Mesendoderm (in vitro differentiated cells): ENCODE results near the gene CCL20.

Source experiments
- DNase-seq: peaks from one replicate; pipeline ENCODE4 v3.0.0; 2013
- H2AK5ac ChIP-seq: 2 replicates; pipeline ENCODE4 v1.6.1; 2013; ENCODE audit warnings: low read length, inconsistent platforms
- H2BK120ac ChIP-seq: 2 replicates; pipeline ENCODE4 v1.6.1; 2013; ENCODE audit warnings: low read depth, mild to moderate bottlenecking, low read length, moderate library complexity, mixed read lengths
- H2BK15ac ChIP-seq: replicated peaks from 2 replicates; pipeline ENCODE4 v1.6.1; 2013; ENCODE audit warnings: low read depth, mild to moderate bottlenecking, moderate library complexity
- H2BK5ac ChIP-seq: 2 replicates; pipeline ENCODE4 v1.6.1; 2013; ENCODE audit warnings: low read length, inconsistent platforms
- H3K18ac ChIP-seq: 2 replicates; pipeline ENCODE4 v1.6.1; 2013; ENCODE audit warnings: mild to moderate bottlenecking, low read length, mixed read lengths
- H3K23ac ChIP-seq: one replicate; pipeline ENCODE4 v1.6.1; 2013; ENCODE audit warnings: low read length
- H3K27ac ChIP-seq: 2 replicates; pipeline ENCODE4 v1.5.1; 2013; ENCODE audit warnings: low read depth, mild to moderate bottlenecking, inconsistent platforms, low read length, moderate library complexity
- H3K27me3 ChIP-seq: 2 replicates; pipeline ENCODE4 v1.6.1; 2013; ENCODE audit warnings: low read length, control low read depth, mild to moderate bottlenecking, inconsistent platforms; ENCODE audit not compliant: insufficient read depth, poor library complexity
- H3K36me3 ChIP-seq: 2 replicates; pipeline ENCODE4 v1.6.1; 2013; ENCODE audit warnings: low read length, inconsistent platforms; ENCODE audit not compliant: control insufficient read depth, insufficient read depth
- H3K4ac ChIP-seq: one replicate; pipeline ENCODE4 v1.6.1; 2013; ENCODE audit warnings: low read depth, mild to moderate bottlenecking, low read length, moderate library complexity
- H3K4me1 ChIP-seq: 2 replicates; pipeline ENCODE4 v1.6.1; 2013; ENCODE audit warnings: low read depth, low read length, inconsistent platforms; ENCODE audit not compliant: control insufficient read depth
- H3K4me2 ChIP-seq: 2 replicates; pipeline ENCODE4 v1.6.1; 2013; ENCODE audit warnings: low read length
- H3K4me3 ChIP-seq: 2 replicates; pipeline ENCODE4 v1.5.1; 2013; ENCODE audit warnings: mild to moderate bottlenecking, low read length
- H3K56ac ChIP-seq: one replicate; pipeline ENCODE4 v1.6.1; 2013; ENCODE audit warnings: low read length
- H3K79me1 ChIP-seq: 2 replicates; pipeline ENCODE4 v1.6.1; 2013; ENCODE audit warnings: low read length, inconsistent platforms
- H3K79me2 ChIP-seq: 2 replicates; pipeline ENCODE4 v1.6.1; 2013; ENCODE audit warnings: mild to moderate bottlenecking, low read length; ENCODE audit not compliant: control insufficient read depth, insufficient read depth
- H3K9ac ChIP-seq: 2 replicates; pipeline ENCODE4 v1.6.1; 2013; ENCODE audit warnings: low read length, inconsistent platforms
- H4K5ac ChIP-seq: one replicate; pipeline ENCODE4 v1.6.1; 2013; ENCODE audit warnings: low read length
- H4K8ac ChIP-seq: one replicate; pipeline ENCODE4 v1.6.1; 2013; ENCODE audit warnings: low read depth, mild to moderate bottlenecking, control low read depth, low read length, moderate library complexity
- WGBS: extraction: QIAGEN DNeasy Blood & Tissue Kit; methylation state at CpG from one replicate; pipeline ENCODE4 v1.1.7; 2013; ENCODE audit warnings: low lambda C conversion rate, missing lambda C conversion rate; ENCODE audit not compliant: insufficient coverage; ENCODE audit errors: extremely low coverage; 5-methylcytosine and 5-hydroxymethylcytosine counted together

Gene CCL20

DNA sequence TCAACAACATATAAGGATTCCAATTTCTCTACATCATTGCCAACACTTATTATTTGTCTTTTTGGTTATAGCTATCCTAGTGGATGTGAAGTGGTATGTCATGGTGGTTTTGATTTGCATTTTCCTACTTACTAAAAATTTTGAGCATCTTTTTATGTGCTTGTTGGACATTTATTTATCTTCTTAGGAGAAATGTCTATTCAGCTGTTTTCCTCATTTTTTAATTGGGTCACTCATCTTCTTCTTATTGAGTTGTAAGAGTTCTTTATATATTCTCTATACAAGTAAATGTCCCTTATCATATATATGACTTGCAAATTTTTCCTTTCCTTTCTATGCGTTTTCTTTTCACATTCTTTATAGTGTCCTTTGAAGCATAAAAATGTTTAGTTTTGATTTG lies 4.7 kb upstream of the CCL20 start:
- H3K79me1 ChIP-seq, result no peaks in the 10 kb centered on the region
- no peaks in the 10 kb centered on the region for H3K4me1 ChIP-seq
- H2AK5ac ChIP-seq, result no peak overlapping the region
- H3K9ac ChIP-seq, result no peak overlapping the region
- no peak overlapping the region for H2BK5ac ChIP-seq
- no peak overlapping the region for H3K27ac ChIP-seq
- no peak for DNase-seq
- no peak overlapping the region for H3K4me3 ChIP-seq
- no peaks in the 10 kb centered on the region for H3K79me2 ChIP-seq
- H2BK15ac ChIP-seq, result no peak overlapping the region
- H4K8ac ChIP-seq, result no peak overlapping the region
- no peak overlapping the region for H3K18ac ChIP-seq
- H3K56ac ChIP-seq, result no peak overlapping the region
- no peaks in the 10 kb centered on the region for H3K27me3 ChIP-seq
- WGBS, result no CpG with 5 or more reads among the region's 1 CpG
- no peak overlapping the region for H3K23ac ChIP-seq
- no peak overlapping the region for H2BK120ac ChIP-seq
- no peak overlapping the region for H3K4me2 ChIP-seq
- H3K4ac ChIP-seq, result no peak overlapping the region
- no peak overlapping the region for H4K5ac ChIP-seq
- H3K36me3 ChIP-seq, result no peaks in the 10 kb centered on the region

GRCh38 chr2:227812001-227812400 lies 1.6 kb upstream of the CCL20 start:
- H3K9ac ChIP-seq, result no peak overlapping the region
- H3K79me1 ChIP-seq, result no peaks in the 10 kb centered on the region
- H2BK120ac ChIP-seq, result no peak overlapping the region
- no peak overlapping the region for H2BK5ac ChIP-seq
- no peak overlapping the region for H2BK15ac ChIP-seq
- no peak overlapping the region for H3K18ac ChIP-seq
- H3K79me2 ChIP-seq, result no peaks in the 10 kb centered on the region
- H3K36me3 ChIP-seq, result no peaks in the 10 kb centered on the region
- no peak overlapping the region for H3K56ac ChIP-seq
- H3K23ac ChIP-seq, result no peak overlapping the region
- no peak overlapping the region for H4K8ac ChIP-seq
- no peaks in the 10 kb centered on the region for H3K4me1 ChIP-seq
- no peak overlapping the region for H2AK5ac ChIP-seq
- H3K27ac ChIP-seq, result no peak overlapping the region
- no peaks in the 10 kb centered on the region for H3K27me3 ChIP-seq
- H3K4me3 ChIP-seq, result no peak overlapping the region
- no peak overlapping the region for H3K4me2 ChIP-seq
- H4K5ac ChIP-seq, result no peak overlapping the region
- H3K4ac ChIP-seq, result no peak overlapping the region
- WGBS, result no CpG with 5 or more reads among the region's 4 CpGs
- no peak for DNase-seq

- H3K79me2 ChIP-seq, result no peaks in the 10 kb centered on the region
- no peak overlapping the region for H2AK5ac ChIP-seq
- no peaks in the 10 kb centered on the region for H3K27me3 ChIP-seq
- peaks cover 2% of the 10 kb centered on the region for H3K4me1 ChIP-seq
- H3K56ac ChIP-seq, result no peak overlapping the region
- no peak overlapping the region for H3K18ac ChIP-seq
- H3K79me1 ChIP-seq, result no peaks in the 10 kb centered on the region
- no peak overlapping the region for H3K4me2 ChIP-seq
- no peak overlapping the region for H2BK120ac ChIP-seq
- no peak overlapping the region for H4K8ac ChIP-seq
- no peak overlapping the region for H2BK15ac ChIP-seq
- no peak overlapping the region for H2BK5ac ChIP-seq
- WGBS, result no CpG with 5 or more reads among the region's 2 CpGs
- H3K36me3 ChIP-seq, result no peaks in the 10 kb centered on the region
- DNase-seq, result no peak
- no peak overlapping the region for H3K23ac ChIP-seq
- H3K4me3 ChIP-seq, result no peak overlapping the region
- H3K4ac ChIP-seq, result no peak overlapping the region
- H3K9ac ChIP-seq, result no peak overlapping the region
- H4K5ac ChIP-seq, result no peak overlapping the region
- no peak overlapping the region for H3K27ac ChIP-seq
These were observed 447 bp upstream of the CCL20 start for GRCh38 chr2:227813229-227813561.

DNA sequence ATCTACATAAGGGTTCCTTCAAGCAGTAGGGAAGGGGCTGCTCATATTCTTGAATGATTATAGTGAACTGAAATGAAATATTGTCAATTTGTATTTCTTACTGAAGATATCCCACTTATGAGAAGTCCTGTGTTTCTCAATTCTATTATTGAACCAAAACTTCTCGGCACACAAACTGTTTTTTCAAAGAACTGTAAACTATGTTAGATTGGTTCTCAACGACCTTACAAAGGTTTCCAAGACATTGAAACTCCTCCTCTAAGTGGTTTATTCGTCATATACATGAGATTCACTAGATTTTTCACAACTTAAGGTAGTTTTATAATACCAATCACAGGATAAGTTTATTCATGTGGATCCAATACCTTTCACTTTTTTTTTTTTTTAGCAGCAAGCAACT lies 1.4 kb downstream of the CCL20 start:
- Histone ChIP-seq H3K27ac (no peak overlapping the region), H3K9ac (no peak overlapping the region), H4K5ac (no peak overlapping the region), H3K4ac (no peak overlapping the region), H2BK120ac (no peak overlapping the region), H2BK15ac (no peak overlapping the region), H3K4me2 (no peak overlapping the region), H3K23ac (no peak overlapping the region), H2BK5ac (no peak overlapping the region), H3K18ac (no peak overlapping the region), H3K27me3 (no peaks in the 10 kb centered on the region), H3K4me3 (no peak overlapping the region), H3K4me1 (peaks cover 10% of the 10 kb centered on the region), H3K79me1 (no peaks in the 10 kb centered on the region), H3K36me3 (no peaks in the 10 kb centered on the region), H3K79me2 (no peaks in the 10 kb centered on the region), H4K8ac (no peak overlapping the region), H2AK5ac (no peak overlapping the region), H3K56ac (no peak overlapping the region)
- no peak for DNase-seq
- no CpG with 5 or more reads among the region's 3 CpGs for WGBS

GRCh38 chr2:227816507-227817294 lies 3.1 kb downstream of the CCL20 start:
- H3K4ac ChIP-seq, result no peak overlapping the region
- H3K23ac ChIP-seq, result no peak overlapping the region
- no peak overlapping the region for H4K5ac ChIP-seq
- no peak overlapping the region for H3K9ac ChIP-seq
- WGBS, result no CpG with 5 or more reads among the region's 2 CpGs
- H4K8ac ChIP-seq, result no peak overlapping the region
- peak overlapping the region; percentile 22 for H2AK5ac ChIP-seq
- H3K79me2 ChIP-seq, result no peaks in the 10 kb centered on the region
- H2BK15ac ChIP-seq, result peak overlapping the region; percentile 59
- no peak overlapping the region for H3K56ac ChIP-seq
- H3K4me3 ChIP-seq, result no peak overlapping the region
- no peaks in the 10 kb centered on the region for H3K27me3 ChIP-seq
- peak overlapping the region; percentile 93 for H2BK120ac ChIP-seq
- H3K27ac ChIP-seq, result no peak overlapping the region
- H3K36me3 ChIP-seq, result no peaks in the 10 kb centered on the region
- DNase-seq, result no peak
- no peaks in the 10 kb centered on the region for H3K79me1 ChIP-seq
- H3K4me2 ChIP-seq, result no peak overlapping the region
- H2BK5ac ChIP-seq, result peak overlapping the region; percentile 17
- H3K4me1 ChIP-seq, result peaks cover 10% of the 10 kb centered on the region
- H3K18ac ChIP-seq, result peak overlapping the region; percentile 70

DNA sequence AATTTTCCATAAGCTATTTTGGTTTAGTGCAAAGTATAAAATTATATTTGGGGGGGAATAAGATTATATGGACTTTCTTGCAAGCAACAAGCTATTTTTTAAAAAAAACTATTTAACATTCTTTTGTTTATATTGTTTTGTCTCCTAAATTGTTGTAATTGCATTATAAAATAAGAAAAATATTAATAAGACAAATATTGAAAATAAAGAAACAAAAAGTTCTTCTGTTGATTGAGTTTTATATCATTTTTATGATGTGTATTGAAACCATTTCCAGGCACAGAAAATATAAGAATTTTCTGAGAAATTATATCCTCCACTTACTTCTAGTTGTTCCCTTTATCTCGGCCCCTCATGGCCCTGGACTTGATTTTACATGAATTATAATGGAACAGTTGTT lies 3.7 kb downstream of the CCL20 start:
- H3K27me3 ChIP-seq, result no peaks in the 10 kb centered on the region
- H3K56ac ChIP-seq, result no peak overlapping the region
- H4K8ac ChIP-seq, result no peak overlapping the region
- no peak overlapping the region for H3K4ac ChIP-seq
- no peak overlapping the region for H3K27ac ChIP-seq
- H3K4me2 ChIP-seq, result no peak overlapping the region
- H3K79me1 ChIP-seq, result no peaks in the 10 kb centered on the region
- H3K79me2 ChIP-seq, result no peaks in the 10 kb centered on the region
- peaks cover 10% of the 10 kb centered on the region for H3K4me1 ChIP-seq
- H3K9ac ChIP-seq, result no peak overlapping the region
- H3K23ac ChIP-seq, result no peak overlapping the region
- DNase-seq, result no peak
- WGBS, result no CpG with 5 or more reads among the region's 1 CpG
- H4K5ac ChIP-seq, result no peak overlapping the region
- no peak overlapping the region for H3K4me3 ChIP-seq
- H3K18ac ChIP-seq, result no peak overlapping the region
- H2BK5ac ChIP-seq, result no peak overlapping the region
- H3K36me3 ChIP-seq, result no peaks in the 10 kb centered on the region
- no peak overlapping the region for H2BK120ac ChIP-seq
- H2AK5ac ChIP-seq, result no peak overlapping the region
- H2BK15ac ChIP-seq, result no peak overlapping the region
